ENCODE data around the gene MAP1LC3B.

DNA sequence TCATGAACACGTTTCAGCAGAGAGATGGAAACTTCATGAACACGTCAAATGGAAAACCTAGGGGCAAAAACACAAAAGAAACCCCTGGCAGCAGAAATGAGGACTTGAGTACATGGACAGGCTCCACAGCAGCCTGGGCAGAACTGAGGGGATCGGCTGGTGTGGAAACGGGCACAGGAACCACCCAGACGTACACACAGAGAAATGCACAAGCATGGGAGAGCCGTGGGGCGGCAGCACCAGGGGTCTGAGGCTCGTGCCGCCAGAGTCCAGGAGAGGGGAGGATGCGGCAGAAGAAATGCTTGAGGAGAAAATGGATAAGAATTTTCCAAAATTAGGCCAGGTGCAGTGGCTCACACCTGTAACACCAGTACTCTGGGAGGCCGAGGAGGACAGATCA, 30.0 kb downstream of the MAP1LC3B start:
- TF ChIP-seq, protein P1, sequence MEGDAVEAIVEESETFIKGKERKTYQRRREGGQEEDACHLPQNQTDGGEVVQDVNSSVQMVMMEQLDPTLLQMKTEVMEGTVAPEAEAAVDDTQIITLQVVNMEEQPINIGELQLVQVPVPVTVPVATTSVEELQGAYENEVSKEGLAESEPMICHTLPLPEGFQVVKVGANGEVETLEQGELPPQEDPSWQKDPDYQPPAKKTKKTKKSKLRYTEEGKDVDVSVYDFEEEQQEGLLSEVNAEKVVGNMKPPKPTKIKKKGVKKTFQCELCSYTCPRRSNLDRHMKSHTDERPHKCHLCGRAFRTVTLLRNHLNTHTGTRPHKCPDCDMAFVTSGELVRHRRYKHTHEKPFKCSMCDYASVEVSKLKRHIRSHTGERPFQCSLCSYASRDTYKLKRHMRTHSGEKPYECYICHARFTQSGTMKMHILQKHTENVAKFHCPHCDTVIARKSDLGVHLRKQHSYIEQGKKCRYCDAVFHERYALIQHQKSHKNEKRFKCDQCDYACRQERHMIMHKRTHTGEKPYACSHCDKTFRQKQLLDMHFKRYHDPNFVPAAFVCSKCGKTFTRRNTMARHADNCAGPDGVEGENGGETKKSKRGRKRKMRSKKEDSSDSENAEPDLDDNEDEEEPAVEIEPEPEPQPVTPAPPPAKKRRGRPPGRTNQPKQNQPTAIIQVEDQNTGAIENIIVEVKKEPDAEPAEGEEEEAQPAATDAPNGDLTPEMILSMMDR (IDR thresholded peaks at IDR 0.05; ENCODE audit: low read length), result no peak
- TF ChIP-seq EZH2 (optimal IDR thresholded peaks at IDR 0.05; ENCODE audit: low read depth, low read length) (no peak), EZH2phosphoT487 (IDR thresholded peaks at IDR 0.05; ENCODE audit: low read length) (no peak)

All from MM.1S (cell line).